ENCODE data around the gene HLA-DPA1.

The HLA-DPA1 gene

GRCh38 chr6:33028220-33028849 is 45.1 kb downstream of the HLA-DPA1 start:
- H3K9ac ChIP-seq (ENCODE audit: low read length) = no peak overlapping the region
- no peaks in the 10 kb centered on the region for H3K9me3 ChIP-seq (ENCODE audit: control insufficient read depth, low read length)
- H3K4me1 ChIP-seq (ENCODE audit: control insufficient read depth, insufficient read depth, low read length) = no peaks in the 10 kb centered on the region
- no peaks in the 10 kb centered on the region for H3K27me3 ChIP-seq (replicated peaks; ENCODE audit: control insufficient read depth, insufficient read depth, low read length)
- DNase-seq (ENCODE audit: low read depth) = no peak
- H3K36me3 ChIP-seq (ENCODE audit: control insufficient read depth, insufficient read depth, low read length, severe bottlenecking) = no peaks in the 10 kb centered on the region
- no peak overlapping the region for H3K4me3 ChIP-seq (ENCODE audit: low read length)

- Histone ChIP-seq H3K36me3 (ENCODE audit: control insufficient read depth, insufficient read depth, low read length, severe bottlenecking) (no peaks in the 10 kb centered on the region), H3K4me3 (ENCODE audit: low read length) (no peak overlapping the region), H3K9me3 (ENCODE audit: control insufficient read depth, low read length) (no peaks in the 10 kb centered on the region), H3K4me1 (ENCODE audit: control insufficient read depth, insufficient read depth, low read length) (peaks cover under 1% of the 10 kb centered on the region), H3K9ac (ENCODE audit: low read length) (no peak overlapping the region), H3K27me3 (replicated peaks; ENCODE audit: control insufficient read depth, insufficient read depth, low read length) (no peaks in the 10 kb centered on the region)
- DNase-seq (ENCODE audit: low read depth) = no peak
Measured at GRCh38 chr6:33024521-33024920, 48.9 kb downstream of the HLA-DPA1 start.

- DNase-seq (ENCODE audit: low read depth) = no peak
- Histone ChIP-seq H3K4me1 (ENCODE audit: control insufficient read depth, insufficient read depth, low read length) (peaks cover 8% of the 10 kb centered on the region), H3K9ac (ENCODE audit: low read length) (no peak overlapping the region)
Measured at GRCh38 chr6:33023536-33023935, 49.9 kb downstream of the HLA-DPA1 start.

GRCh38 chr6:33021917-33022316 is 51.5 kb downstream of the HLA-DPA1 start:
- Histone ChIP-seq H3K9me3 (ENCODE audit: control insufficient read depth, low read length) (no peaks in the 10 kb centered on the region), H3K4me3 (ENCODE audit: low read length) (no peak overlapping the region), H3K36me3 (ENCODE audit: control insufficient read depth, insufficient read depth, low read length, severe bottlenecking) (no peaks in the 10 kb centered on the region), H3K27me3 (replicated peaks; ENCODE audit: control insufficient read depth, insufficient read depth, low read length) (no peaks in the 10 kb centered on the region), H3K9ac (ENCODE audit: low read length) (no peak overlapping the region), H3K4me1 (ENCODE audit: control insufficient read depth, insufficient read depth, low read length) (peaks cover 8% of the 10 kb centered on the region)
- DNase-seq (ENCODE audit: low read depth) = no peak

More at GRCh38 chr6:33023536-33023935, 49.9 kb downstream of the HLA-DPA1 start:
- Histone ChIP-seq H3K4me3 (ENCODE audit: low read length) (no peak overlapping the region), H3K9me3 (ENCODE audit: control insufficient read depth, low read length) (no peaks in the 10 kb centered on the region), H3K27me3 (replicated peaks; ENCODE audit: control insufficient read depth, insufficient read depth, low read length) (no peaks in the 10 kb centered on the region), H3K36me3 (ENCODE audit: control insufficient read depth, insufficient read depth, low read length, severe bottlenecking) (no peaks in the 10 kb centered on the region)

GRCh38 chr6:33019372-33019771 is 54.1 kb downstream of the HLA-DPA1 start:
- no peak for DNase-seq (ENCODE audit: low read depth)
- peak overlapping the region; percentile 64 for H3K9ac ChIP-seq (ENCODE audit: low read length)
- H3K4me3 ChIP-seq (ENCODE audit: low read length) = peak overlapping the region; percentile 77
- H3K36me3 ChIP-seq (ENCODE audit: control insufficient read depth, insufficient read depth, low read length, severe bottlenecking) = no peaks in the 10 kb centered on the region
- H3K27me3 ChIP-seq (replicated peaks; ENCODE audit: control insufficient read depth, insufficient read depth, low read length) = no peaks in the 10 kb centered on the region
- H3K4me1 ChIP-seq (ENCODE audit: control insufficient read depth, insufficient read depth, low read length) = peaks cover 13% of the 10 kb centered on the region
- H3K9me3 ChIP-seq (ENCODE audit: control insufficient read depth, low read length) = no peaks in the 10 kb centered on the region

GRCh38 chr6:33018904-33019303 is 54.5 kb downstream of the HLA-DPA1 start:
- Histone ChIP-seq H3K4me1 (ENCODE audit: control insufficient read depth, insufficient read depth, low read length) (peaks cover 13% of the 10 kb centered on the region), H3K36me3 (ENCODE audit: control insufficient read depth, insufficient read depth, low read length, severe bottlenecking) (no peaks in the 10 kb centered on the region), H3K9me3 (ENCODE audit: control insufficient read depth, low read length) (no peaks in the 10 kb centered on the region), H3K9ac (ENCODE audit: low read length) (peak overlapping the region; percentile 64), H3K27me3 (replicated peaks; ENCODE audit: control insufficient read depth, insufficient read depth, low read length) (no peaks in the 10 kb centered on the region), H3K4me3 (ENCODE audit: low read length) (peak overlapping the region; percentile 77)
- peak; percentile 62 for DNase-seq (ENCODE audit: low read depth)

- Histone ChIP-seq H3K9me3 (ENCODE audit: control insufficient read depth, low read length) (no peaks in the 10 kb centered on the region), H3K4me3 (ENCODE audit: low read length) (peak overlapping the region; percentile 77), H3K27me3 (replicated peaks; ENCODE audit: control insufficient read depth, insufficient read depth, low read length) (no peaks in the 10 kb centered on the region), H3K36me3 (ENCODE audit: control insufficient read depth, insufficient read depth, low read length, severe bottlenecking) (no peaks in the 10 kb centered on the region), H3K9ac (ENCODE audit: low read length) (peak overlapping the region; percentile 64), H3K4me1 (ENCODE audit: control insufficient read depth, insufficient read depth, low read length) (peaks cover 13% of the 10 kb centered on the region)
- no peak for DNase-seq (ENCODE audit: low read depth)
Measured at GRCh38 chr6:33018418-33018817, 55.0 kb downstream of the HLA-DPA1 start.

GRCh38 chr6:33017694-33018353 is 55.6 kb downstream of the HLA-DPA1 start:
- peaks cover 13% of the 10 kb centered on the region for H3K4me1 ChIP-seq (ENCODE audit: control insufficient read depth, insufficient read depth, low read length)
- no peaks in the 10 kb centered on the region for H3K36me3 ChIP-seq (ENCODE audit: control insufficient read depth, insufficient read depth, low read length, severe bottlenecking)
- no peaks in the 10 kb centered on the region for H3K27me3 ChIP-seq (replicated peaks; ENCODE audit: control insufficient read depth, insufficient read depth, low read length)
- no peak overlapping the region for H3K4me3 ChIP-seq (ENCODE audit: low read length)
- no peaks in the 10 kb centered on the region for H3K9me3 ChIP-seq (ENCODE audit: control insufficient read depth, low read length)
- H3K9ac ChIP-seq (ENCODE audit: low read length) = no peak overlapping the region
- DNase-seq (ENCODE audit: low read depth) = no peak

- H3K4me3 ChIP-seq (ENCODE audit: low read length) = no peak overlapping the region
- H3K9me3 ChIP-seq (ENCODE audit: control insufficient read depth, low read length) = no peaks in the 10 kb centered on the region
- H3K36me3 ChIP-seq (ENCODE audit: control insufficient read depth, insufficient read depth, low read length, severe bottlenecking) = no peaks in the 10 kb centered on the region
- H3K27me3 ChIP-seq (replicated peaks; ENCODE audit: control insufficient read depth, insufficient read depth, low read length) = no peaks in the 10 kb centered on the region
- no peak for DNase-seq (ENCODE audit: low read depth)
- no peak overlapping the region for H3K9ac ChIP-seq (ENCODE audit: low read length)
- H3K4me1 ChIP-seq (ENCODE audit: control insufficient read depth, insufficient read depth, low read length) = peaks cover 13% of the 10 kb centered on the region
Measured at GRCh38 chr6:33017018-33017417, 56.4 kb downstream of the HLA-DPA1 start.

- no peak overlapping the region for H3K9ac ChIP-seq (ENCODE audit: low read length)
- H3K4me1 ChIP-seq (ENCODE audit: control insufficient read depth, insufficient read depth, low read length) = peaks cover 13% of the 10 kb centered on the region
- DNase-seq (ENCODE audit: low read depth) = no peak
- no peaks in the 10 kb centered on the region for H3K9me3 ChIP-seq (ENCODE audit: control insufficient read depth, low read length)
- no peaks in the 10 kb centered on the region for H3K36me3 ChIP-seq (ENCODE audit: control insufficient read depth, insufficient read depth, low read length, severe bottlenecking)
- H3K4me3 ChIP-seq (ENCODE audit: low read length) = no peak overlapping the region
- peaks cover 8% of the 10 kb centered on the region for H3K27me3 ChIP-seq (replicated peaks; ENCODE audit: control insufficient read depth, insufficient read depth, low read length)
Measured at GRCh38 chr6:33015798-33016197, 57.7 kb downstream of the HLA-DPA1 start.

GRCh38 chr6:33014841-33015634 is 58.4 kb downstream of the HLA-DPA1 start:
- Histone ChIP-seq H3K4me3 (ENCODE audit: low read length) (no peak overlapping the region), H3K27me3 (replicated peaks; ENCODE audit: control insufficient read depth, insufficient read depth, low read length) (peaks cover 16% of the 10 kb centered on the region), H3K9me3 (ENCODE audit: control insufficient read depth, low read length) (no peaks in the 10 kb centered on the region), H3K9ac (ENCODE audit: low read length) (no peak overlapping the region), H3K4me1 (ENCODE audit: control insufficient read depth, insufficient read depth, low read length) (peaks cover 13% of the 10 kb centered on the region), H3K36me3 (ENCODE audit: control insufficient read depth, insufficient read depth, low read length, severe bottlenecking) (no peaks in the 10 kb centered on the region)
- DNase-seq (ENCODE audit: low read depth) = peak; percentile 90

All from adipocyte (in vitro differentiated cells).